ENCODE results near the gene RILPL1.

- no peak for TF ChIP-seq EZH2 (IDR thresholded peaks at IDR 0.05; ENCODE audit: borderline replicate concordance, low read length)
- TF ChIP-seq, protein P1, sequence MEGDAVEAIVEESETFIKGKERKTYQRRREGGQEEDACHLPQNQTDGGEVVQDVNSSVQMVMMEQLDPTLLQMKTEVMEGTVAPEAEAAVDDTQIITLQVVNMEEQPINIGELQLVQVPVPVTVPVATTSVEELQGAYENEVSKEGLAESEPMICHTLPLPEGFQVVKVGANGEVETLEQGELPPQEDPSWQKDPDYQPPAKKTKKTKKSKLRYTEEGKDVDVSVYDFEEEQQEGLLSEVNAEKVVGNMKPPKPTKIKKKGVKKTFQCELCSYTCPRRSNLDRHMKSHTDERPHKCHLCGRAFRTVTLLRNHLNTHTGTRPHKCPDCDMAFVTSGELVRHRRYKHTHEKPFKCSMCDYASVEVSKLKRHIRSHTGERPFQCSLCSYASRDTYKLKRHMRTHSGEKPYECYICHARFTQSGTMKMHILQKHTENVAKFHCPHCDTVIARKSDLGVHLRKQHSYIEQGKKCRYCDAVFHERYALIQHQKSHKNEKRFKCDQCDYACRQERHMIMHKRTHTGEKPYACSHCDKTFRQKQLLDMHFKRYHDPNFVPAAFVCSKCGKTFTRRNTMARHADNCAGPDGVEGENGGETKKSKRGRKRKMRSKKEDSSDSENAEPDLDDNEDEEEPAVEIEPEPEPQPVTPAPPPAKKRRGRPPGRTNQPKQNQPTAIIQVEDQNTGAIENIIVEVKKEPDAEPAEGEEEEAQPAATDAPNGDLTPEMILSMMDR (IDR thresholded peaks at IDR 0.05; ENCODE audit: low read length) = no peak
These were observed 2.9 kb downstream of the RILPL1 start for GRCh38 chr12:123530668-123531067.
